HPDE6-E6E7 (cell line): Measurements from ENCODE around the gene LRCH3.
"Not testable (repeated sequence)": the region's sequence is repeated elsewhere in the genome, so short reads cannot be mapped to it uniquely, and the experiment has no call there.

Source experiments
- DNase-seq: peaks from one replicate; pipeline ENCODE4 v3.0.0; 2011; ENCODE audit warnings: missing footprints; ENCODE audit errors: extremely low spot score

LRCH3 gene

DNA sequence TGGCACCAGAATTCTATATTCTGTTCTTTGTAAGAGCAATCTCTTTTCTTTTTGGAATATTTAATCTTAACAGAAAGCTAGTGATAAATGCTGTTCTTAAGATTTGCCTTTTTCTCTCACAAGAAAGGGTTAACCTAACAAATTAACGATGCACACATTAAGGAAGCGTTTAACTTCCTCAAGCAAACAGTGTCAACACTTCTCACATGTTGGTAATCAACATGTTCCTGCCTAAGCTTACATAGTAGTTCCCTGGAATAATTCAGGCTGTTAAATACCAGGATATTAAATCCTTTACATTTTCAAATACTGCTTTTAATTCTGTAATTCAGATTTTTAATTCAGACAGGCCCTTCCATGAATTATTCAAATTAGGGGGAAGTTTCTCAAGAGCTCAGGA, 91.5 kb downstream of the LRCH3 start:
- DNase-seq: no peak

- no peak for DNase-seq
Measured at GRCh38 chr3:197883541-197883940, 92.5 kb downstream of the LRCH3 start.

DNA sequence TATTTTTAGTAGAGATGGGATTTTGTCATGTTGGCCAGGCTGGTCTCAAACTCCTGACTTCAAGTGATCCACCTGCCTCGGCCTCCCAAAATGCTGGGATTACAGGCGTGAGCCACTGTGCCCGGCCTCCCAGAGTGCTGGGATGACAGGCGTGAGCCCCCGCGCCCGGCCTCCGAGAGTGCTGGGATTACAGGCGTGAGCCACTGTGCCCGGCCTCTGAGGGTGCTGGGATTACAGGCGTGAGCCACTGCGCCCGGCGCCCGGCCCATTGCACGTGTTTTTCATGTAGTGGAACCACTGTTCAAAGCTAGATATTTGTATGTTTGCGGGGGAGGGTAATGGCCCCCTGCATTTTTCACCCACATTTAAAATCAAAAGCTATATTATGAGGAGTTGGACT, 93.3 kb downstream of the LRCH3 start:
- DNase-seq: not testable (repeated sequence)

- not testable (repeated sequence) for DNase-seq
Measured at GRCh38 chr3:197886052-197886451, 95.0 kb downstream of the LRCH3 start.

DNA sequence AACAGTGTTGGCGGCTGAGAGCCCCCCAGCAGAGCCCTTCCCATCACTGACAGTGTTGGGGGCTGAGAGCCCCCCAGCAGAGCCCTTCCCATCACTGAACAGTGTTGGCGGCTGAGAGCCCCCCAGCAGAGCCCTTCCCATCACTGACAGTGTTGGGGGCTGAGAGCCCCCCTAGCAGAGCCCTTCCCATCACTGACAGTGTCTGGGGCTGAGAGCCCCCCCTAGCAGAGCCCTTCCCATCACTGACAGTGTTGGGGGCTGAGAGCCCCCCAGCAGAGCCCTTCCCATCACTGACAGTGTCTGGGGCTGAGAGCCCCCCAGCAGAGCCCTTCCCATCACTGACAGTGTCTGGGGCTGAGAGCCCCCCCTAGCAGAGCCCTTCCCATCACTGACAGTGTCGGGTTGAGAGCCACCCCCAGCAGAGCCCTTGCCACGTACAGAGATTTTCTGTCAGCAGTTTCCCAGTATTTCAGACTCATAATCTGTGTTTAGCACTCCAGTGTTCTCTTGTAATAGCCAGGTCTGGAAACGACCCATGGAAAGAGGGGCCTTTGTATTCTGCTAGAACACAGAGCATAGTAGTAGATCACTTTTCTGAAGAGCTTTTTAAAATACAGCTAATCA, 96.5 kb downstream of the LRCH3 start:
- DNase-seq: not testable (repeated sequence)

- no peak for DNase-seq
Measured at GRCh38 chr3:197888511-197888910, 97.5 kb downstream of the LRCH3 start.

DNA sequence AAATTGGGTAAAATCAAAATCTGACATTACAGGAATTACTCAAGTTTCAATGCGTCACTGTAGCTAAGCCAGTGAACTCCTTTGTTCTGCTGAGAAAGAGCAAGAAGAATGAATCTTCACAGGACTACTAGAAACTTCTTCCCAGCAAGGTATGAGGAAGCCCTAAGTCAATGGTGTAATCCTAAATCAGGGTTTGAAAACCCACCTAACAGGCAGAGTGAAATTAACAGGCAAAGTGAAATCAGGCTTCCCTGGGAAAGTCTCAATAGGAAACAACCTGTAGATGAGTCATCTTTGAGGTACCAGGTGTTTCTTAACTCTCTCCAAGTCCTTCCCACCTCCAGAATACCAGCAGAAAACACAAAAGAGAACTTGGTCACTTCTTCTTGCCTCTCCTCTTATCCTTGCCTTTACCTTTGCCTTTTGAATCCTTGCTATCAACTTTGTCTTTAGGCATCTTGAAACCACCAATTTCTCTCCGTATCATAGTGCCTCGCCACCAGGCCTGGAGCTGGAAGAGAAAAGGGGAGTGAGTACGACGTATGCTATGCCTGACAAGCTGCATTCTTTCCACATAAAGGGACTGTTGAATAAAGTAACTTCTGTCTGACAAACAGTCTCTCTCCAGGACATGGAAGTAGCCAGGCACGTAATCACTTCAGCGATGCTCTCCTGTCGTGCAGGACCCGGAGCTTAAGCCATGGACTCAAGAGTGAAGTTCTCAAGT, 98.3 kb downstream of the LRCH3 start:
- peak; percentile 66 for DNase-seq

GRCh38 chr3:197890693-197891092, 99.6 kb downstream of the LRCH3 start:
- DNase-seq: no peak

DNA sequence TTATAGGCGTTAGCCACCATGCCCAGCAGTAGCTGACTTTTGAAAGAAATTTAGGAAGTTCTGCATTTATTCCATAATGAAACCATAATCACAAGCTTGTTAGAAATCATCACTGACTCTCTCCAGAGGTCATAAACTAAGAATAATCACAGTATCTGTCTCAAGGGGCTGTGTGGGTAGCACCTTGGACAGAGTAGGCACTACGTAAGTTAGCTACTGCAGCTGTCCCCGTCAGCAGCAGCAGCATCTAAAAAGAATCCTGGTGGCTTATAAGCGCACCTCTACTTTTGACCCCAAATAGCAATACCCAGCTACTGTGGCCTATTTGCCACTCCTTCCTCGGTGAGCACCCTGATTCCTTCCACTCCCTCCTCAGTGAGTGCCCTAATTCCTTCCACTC, 101.1 kb downstream of the LRCH3 start:
- no peak for DNase-seq

GRCh38 chr3:197896421-197896820, 105.4 kb downstream of the LRCH3 start:
- no peak for DNase-seq

DNA sequence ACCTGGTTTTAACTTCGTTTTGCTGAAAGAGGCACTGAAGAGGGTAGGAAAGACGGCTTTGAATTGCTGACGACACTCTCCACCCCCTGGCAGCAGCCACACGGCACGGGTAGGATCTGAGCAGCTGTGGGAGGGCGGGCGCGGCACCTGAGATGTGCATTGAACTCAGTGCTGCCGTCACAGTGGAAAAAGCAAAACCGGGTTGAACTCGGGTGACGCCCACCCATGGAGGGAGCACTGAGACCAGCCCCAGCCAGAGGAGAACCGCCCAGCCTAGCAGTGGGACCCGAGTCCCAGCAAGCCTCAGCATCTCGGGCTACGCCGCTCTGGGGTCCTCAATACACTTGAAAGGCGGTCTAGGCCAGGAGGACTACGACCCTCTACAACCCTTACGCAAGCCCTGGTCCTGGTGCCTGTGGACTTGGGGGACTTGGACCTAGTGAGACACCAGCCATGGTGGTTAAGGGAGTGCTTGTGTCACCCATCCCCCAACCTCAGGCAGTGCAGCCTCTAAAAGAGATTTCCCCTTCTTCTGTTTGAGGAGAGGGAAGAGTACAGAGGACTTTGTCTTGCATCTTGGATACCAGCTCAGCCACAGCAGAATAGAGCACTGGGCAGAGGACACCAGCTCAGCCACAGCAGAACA, 108.9 kb downstream of the LRCH3 start:
- DNase-seq: no peak

- DNase-seq: no peak
Measured at GRCh38 chr3:197901626-197902025, 110.6 kb downstream of the LRCH3 start.

DNA sequence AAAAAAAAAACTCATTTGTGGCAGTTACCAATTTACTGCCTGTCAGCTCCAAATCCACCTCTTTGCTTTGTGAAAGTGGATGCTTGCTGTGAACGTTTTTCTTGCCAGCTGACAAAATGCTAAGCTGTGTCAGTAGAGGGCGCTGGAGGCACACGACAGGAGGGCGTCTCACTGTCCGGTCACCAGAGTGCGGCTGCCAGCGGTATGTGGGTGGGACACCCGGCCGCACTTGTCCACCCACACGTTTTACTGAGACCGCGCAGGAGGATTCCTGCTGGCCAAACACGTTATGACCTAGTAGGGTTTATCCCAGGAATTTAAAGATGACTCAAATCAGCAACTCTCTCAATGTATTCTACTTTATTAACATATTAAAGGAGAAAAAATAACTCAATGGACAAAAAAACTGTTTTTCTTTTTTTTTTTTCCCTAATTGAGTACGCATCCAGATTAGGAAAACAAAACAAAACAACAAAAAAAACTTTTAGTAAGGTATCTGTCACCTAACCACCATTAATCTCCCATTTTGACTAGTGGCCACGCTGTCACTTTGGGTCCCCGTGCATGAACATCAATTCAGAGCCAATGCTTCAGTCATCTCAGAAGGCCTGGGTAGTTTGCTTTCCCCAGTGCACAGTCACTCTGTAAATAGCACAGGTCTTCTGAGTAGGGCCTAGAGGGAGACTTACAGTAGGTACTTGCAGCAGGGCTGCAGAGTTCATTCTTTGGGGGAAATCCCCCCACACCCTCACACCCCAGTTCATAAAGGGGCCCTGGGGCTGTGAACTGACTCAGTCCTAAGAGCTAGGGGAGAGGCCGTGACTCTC, 115.2 kb downstream of the LRCH3 start:
- DNase-seq: peak; percentile 67

DNA sequence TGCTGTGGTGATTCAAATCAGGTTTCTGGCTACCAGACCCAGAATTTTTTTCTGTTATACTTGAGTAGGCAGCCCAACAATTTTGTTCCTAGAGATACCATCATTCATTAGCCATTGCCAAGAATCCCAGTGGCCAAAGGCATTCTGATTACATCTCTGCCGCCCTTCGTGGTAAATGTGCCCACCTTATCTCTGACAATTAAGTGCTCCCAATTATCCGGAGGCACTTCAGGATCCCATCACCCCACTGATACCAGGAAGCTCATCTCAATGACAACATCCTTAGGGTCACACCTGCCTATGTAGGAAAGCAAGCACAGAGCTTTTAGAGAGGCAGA, 115.8 kb downstream of the LRCH3 start:
- no peak for DNase-seq

GRCh38 chr3:197907196-197907595, 116.1 kb downstream of the LRCH3 start:
- DNase-seq: no peak

DNA sequence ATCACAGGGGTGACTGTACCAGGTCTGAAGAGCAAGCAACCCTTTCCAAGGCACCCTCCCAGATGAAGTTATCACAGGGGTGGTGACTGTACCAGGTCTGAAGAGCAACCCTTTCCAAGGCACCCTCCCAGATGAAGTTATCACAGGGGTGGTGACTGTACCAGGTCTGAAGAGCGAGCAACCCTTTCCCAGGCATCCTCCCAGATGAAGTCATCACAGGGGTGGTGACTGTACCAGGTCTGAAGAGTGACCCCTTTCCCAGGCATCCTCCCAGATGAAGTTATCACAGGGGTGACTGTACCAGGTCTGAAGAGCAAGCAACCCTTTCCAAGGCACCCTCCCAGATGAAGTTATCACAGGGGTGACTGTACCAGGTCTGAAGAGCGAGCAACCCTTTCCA, 117.5 kb downstream of the LRCH3 start:
- not testable (repeated sequence) for DNase-seq

DNA sequence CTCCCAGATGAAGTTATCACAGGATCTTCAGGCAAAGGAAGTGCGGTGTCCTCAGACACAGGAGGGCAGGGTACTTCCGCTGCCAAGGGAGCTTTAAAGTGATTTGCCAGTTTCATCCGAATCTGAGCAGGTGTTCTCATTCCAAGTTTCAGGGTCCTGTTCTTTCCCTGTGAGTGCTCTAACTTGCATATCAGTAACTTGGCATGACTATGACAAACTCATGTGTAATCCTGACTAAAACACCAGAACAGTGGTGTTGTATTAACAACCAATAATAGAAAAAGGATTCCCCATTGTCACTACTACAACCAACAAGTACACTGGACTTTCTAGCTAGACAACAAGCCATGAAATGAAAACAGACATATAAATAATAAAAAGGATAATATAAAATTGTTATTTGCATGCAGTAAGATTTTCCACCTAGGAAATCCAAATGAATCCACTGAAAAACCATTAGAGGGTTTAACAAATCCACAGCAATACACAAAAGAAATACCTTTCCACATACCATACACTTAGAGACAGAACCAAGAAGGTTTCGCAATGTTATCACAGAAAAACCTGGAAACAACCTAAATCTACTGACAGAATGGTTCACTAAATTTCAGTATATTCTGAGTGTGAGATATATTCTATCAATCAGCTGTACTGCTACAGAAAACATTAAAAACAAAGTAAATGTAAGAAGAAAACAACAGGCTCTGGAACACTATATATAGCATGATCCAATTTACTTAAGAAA, 118.1 kb downstream of the LRCH3 start:
- no peak for DNase-seq

GRCh38 chr3:197912741-197913476, 121.9 kb downstream of the LRCH3 start:
- no peak for DNase-seq

DNA sequence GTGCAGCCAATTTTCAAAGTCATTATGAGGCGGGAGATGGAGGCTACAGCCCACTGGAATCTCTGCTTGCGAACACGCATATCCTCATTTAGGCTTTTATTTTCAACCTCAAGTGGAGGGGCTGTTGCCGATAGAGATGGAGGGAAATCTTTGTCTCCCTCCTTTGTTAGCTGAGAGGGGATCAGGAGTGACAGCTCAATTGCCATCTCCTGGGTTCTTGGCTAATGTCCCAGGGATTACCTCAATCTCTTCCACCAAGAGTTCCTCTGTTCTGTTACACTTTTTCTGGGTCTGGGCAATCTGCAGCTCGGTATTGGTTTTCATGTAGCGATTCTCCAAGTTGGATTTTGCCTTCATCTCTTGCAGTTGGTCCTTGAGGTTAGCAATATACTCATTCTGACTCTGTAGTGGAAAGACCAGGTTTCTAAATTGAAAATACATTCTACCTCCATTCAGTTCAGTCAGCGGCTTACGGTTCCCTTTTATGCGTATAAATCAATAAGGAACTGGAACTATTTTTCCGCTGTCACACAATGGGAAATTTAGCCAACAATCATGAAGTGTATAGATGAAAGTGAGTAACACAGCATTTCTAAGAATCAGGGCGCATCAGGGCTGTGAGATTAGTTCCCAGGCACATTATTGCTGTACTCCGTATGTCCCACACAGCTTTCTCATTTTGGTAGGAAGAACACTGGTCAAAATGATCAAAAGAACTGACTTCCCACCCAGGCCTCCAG, 122.8 kb downstream of the LRCH3 start:
- DNase-seq: no peak
